SK-N-SH treated with all-trans-retinoic acid at 6 μM for 48 hours (cell line): Measurements from ENCODE around the gene LRRFIP1.

Experiments used
- ATAC-seq: fragments of 200-7000 bp; cut with Tn5 transposase; 3 replicates; pipeline ENCODE4 v1.9.1; 2020; ENCODE audit warnings: mild to moderate bottlenecking, moderate library complexity
- BACH2 ChIP-seq: fragments of 250-450 bp; sonication (Bioruptor Pico); IDR thresholded peaks from 2 replicates; pipeline ENCODE4 v1.9.0; 2021; ENCODE audit warnings: mild to moderate bottlenecking, borderline replicate concordance
- CSDC2 ChIP-seq: fragments of 250-450 bp; sonication (Bioruptor Pico); IDR thresholded peaks from 2 replicates; pipeline ENCODE4 v1.5.0; 2020; ENCODE audit warnings: mild to moderate bottlenecking, moderate library complexity
- ESRRG ChIP-seq: fragments of 250-450 bp; sonication (Bioruptor Pico); IDR thresholded peaks from 2 replicates; pipeline ENCODE4 v1.6.1; 2021; ENCODE audit warnings: mild to moderate bottlenecking
- GLIS3 ChIP-seq: fragments of 250-450 bp; sonication (Bioruptor Pico); IDR thresholded peaks from 2 replicates; pipeline ENCODE4 v1.5.0; 2020; ENCODE audit warnings: mild to moderate bottlenecking, moderate library complexity
- ISL1 ChIP-seq: fragments of 250-450 bp; sonication (Bioruptor Pico); IDR thresholded peaks from 2 replicates; pipeline ENCODE4 v2.1.2; 2022; ENCODE audit warnings: mild to moderate bottlenecking, moderate library complexity
- OSR1 ChIP-seq: fragments of 250-450 bp; sonication (Bioruptor Pico); IDR thresholded peaks from 2 replicates; pipeline ENCODE4 v1.8.0; 2022; ENCODE audit warnings: moderate library complexity, mild to moderate bottlenecking, inconsistent platforms
- PPARA ChIP-seq: fragments of 250-450 bp; sonication (Bioruptor Pico); IDR thresholded peaks from 2 replicates; pipeline ENCODE4 v1.5.0; 2020; ENCODE audit warnings: mild to moderate bottlenecking, borderline replicate concordance
- RARB ChIP-seq: fragments of 250-450 bp; sonication (Bioruptor Pico); IDR thresholded peaks from 2 replicates; pipeline ENCODE4 v1.8.0; 2021; ENCODE audit warnings: mild to moderate bottlenecking, moderate library complexity
- SNAI2 ChIP-seq: fragments of 250-450 bp; sonication (Bioruptor Pico); IDR thresholded peaks from 2 replicates; pipeline ENCODE4 v1.5.0; 2020; ENCODE audit warnings: mild to moderate bottlenecking, moderate library complexity
- TCF4 ChIP-seq: fragments of 250-450 bp; sonication (Bioruptor Pico); IDR thresholded peaks from 2 replicates; pipeline ENCODE4 v1.8.0; 2021; ENCODE audit warnings: mild to moderate bottlenecking, moderate library complexity, borderline replicate concordance
- TOX ChIP-seq: fragments of 250-450 bp; sonication (Bioruptor Pico); IDR thresholded peaks from 2 replicates; pipeline ENCODE4 v1.8.0; 2021; ENCODE audit warnings: mild to moderate bottlenecking, moderate library complexity, borderline replicate concordance
- ZC3H10 ChIP-seq: fragments of 250-450 bp; sonication (Bioruptor Pico); IDR thresholded peaks from 2 replicates; pipeline ENCODE4 v1.5.1; 2021; ENCODE audit warnings: mild to moderate bottlenecking, moderate library complexity
- ZFP3 ChIP-seq: fragments of 250-450 bp; sonication (Bioruptor Pico); IDR thresholded peaks from 2 replicates; pipeline ENCODE4 v1.5.0; 2020; ENCODE audit warnings: mild to moderate bottlenecking, moderate library complexity
- ZFP30 ChIP-seq: fragments of 450-650 bp; formaldehyde crosslinking; IDR thresholded peaks from 2 replicates; pipeline ENCODE4 v1.5.0; 2022; ENCODE audit warnings: mild to moderate bottlenecking, moderate library complexity
- ZNF565 ChIP-seq: fragments of 450-650 bp; formaldehyde crosslinking; conservative IDR thresholded peaks from 2 replicates; pipeline ENCODE4 v1.5.0; 2020; ENCODE audit warnings: low read depth, mild to moderate bottlenecking, moderate library complexity
- ZNF70 ChIP-seq: fragments of 450-650 bp; formaldehyde crosslinking; IDR thresholded peaks from 2 replicates; pipeline ENCODE4 v1.5.0; 2020; ENCODE audit warnings: mild to moderate bottlenecking, moderate library complexity
- ZNF8 ChIP-seq: fragments of 450-650 bp; formaldehyde crosslinking; IDR thresholded peaks from 2 replicates; pipeline ENCODE4 v1.5.0; 2020; ENCODE audit warnings: mild to moderate bottlenecking, moderate library complexity
- TF ChIP-seq, protein P1 (sequence below): fragments of 250-450 bp; sonication (Bioruptor Pico); IDR thresholded peaks from 2 replicates; pipeline ENCODE4 v1.5.0; 2020; ENCODE audit warnings: mild to moderate bottlenecking, moderate library complexity
- TF ChIP-seq, protein P2 (sequence below): fragments of 250-450 bp; sonication (Bioruptor Pico); IDR thresholded peaks from 2 replicates; pipeline ENCODE4 v1.5.1; 2021; ENCODE audit warnings: mild to moderate bottlenecking, moderate library complexity
- TF ChIP-seq, protein P3 (sequence below): fragments of 250-450 bp; sonication (Bioruptor Pico); IDR thresholded peaks from 2 replicates; pipeline ENCODE4 v1.5.1; 2020; ENCODE audit warnings: low read depth, mild to moderate bottlenecking, moderate library complexity
- TF ChIP-seq, protein P4 (sequence below): fragments of 250-450 bp; sonication (Bioruptor Pico); IDR thresholded peaks from 2 replicates; pipeline ENCODE4 v1.8.0; 2020; ENCODE audit warnings: mild to moderate bottlenecking, moderate library complexity, borderline replicate concordance
- TF ChIP-seq, protein P5 (sequence below): fragments of 250-450 bp; sonication (Bioruptor Pico); IDR thresholded peaks from 2 replicates; pipeline ENCODE4 v1.8.0; 2021; ENCODE audit warnings: low read depth, mild to moderate bottlenecking, moderate library complexity, borderline replicate concordance

LRRFIP1 gene

DNA sequence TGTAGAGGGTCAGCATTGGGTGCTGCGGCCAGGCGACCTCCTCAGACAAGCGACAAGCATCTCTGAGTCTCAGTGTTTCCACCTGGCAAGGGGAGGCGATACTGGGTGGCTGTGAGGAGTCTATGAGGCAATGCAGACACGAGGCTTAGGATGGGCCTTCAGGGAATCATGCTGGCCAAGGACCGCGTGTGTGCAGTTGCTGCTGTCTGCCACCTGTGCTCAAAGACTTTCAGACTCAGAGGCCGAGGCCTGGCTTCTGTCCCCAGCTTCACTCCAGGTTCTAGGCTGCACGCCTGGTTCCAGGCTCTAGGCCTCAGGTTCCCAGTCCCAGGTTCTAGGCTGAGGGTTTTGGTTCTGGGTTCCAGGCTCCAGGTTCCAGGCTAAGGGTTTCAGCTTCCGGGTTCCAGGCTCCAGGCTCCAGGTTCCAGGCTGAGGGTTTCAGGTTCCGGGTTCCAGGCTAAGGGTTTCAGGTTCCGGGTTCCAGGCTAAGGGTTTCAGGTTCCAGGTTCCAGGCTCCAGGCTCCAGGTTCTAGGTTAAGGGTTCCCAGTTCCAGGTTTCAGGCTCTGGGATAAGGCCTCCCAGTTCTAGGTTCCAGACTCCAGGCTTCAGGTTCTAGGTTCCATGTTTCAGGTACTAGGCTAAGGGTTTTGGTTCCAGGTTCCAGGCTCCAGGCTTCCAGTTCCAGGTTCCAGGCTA, 14.8 kb downstream of the LRRFIP1 start (continued):
- TF ChIP-seq, protein P1, sequence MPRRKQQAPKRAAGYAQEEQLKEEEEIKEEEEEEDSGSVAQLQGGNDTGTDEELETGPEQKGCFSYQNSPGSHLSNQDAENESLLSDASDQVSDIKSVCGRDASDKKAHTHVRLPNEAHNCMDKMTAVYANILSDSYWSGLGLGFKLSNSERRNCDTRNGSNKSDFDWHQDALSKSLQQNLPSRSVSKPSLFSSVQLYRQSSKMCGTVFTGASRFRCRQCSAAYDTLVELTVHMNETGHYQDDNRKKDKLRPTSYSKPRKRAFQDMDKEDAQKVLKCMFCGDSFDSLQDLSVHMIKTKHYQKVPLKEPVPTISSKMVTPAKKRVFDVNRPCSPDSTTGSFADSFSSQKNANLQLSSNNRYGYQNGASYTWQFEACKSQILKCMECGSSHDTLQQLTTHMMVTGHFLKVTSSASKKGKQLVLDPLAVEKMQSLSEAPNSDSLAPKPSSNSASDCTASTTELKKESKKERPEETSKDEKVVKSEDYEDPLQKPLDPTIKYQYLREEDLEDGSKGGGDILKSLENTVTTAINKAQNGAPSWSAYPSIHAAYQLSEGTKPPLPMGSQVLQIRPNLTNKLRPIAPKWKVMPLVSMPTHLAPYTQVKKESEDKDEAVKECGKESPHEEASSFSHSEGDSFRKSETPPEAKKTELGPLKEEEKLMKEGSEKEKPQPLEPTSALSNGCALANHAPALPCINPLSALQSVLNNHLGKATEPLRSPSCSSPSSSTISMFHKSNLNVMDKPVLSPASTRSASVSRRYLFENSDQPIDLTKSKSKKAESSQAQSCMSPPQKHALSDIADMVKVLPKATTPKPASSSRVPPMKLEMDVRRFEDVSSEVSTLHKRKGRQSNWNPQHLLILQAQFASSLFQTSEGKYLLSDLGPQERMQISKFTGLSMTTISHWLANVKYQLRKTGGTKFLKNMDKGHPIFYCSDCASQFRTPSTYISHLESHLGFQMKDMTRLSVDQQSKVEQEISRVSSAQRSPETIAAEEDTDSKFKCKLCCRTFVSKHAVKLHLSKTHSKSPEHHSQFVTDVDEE (CRISPR knock-in tag), result no peak

DNA sequence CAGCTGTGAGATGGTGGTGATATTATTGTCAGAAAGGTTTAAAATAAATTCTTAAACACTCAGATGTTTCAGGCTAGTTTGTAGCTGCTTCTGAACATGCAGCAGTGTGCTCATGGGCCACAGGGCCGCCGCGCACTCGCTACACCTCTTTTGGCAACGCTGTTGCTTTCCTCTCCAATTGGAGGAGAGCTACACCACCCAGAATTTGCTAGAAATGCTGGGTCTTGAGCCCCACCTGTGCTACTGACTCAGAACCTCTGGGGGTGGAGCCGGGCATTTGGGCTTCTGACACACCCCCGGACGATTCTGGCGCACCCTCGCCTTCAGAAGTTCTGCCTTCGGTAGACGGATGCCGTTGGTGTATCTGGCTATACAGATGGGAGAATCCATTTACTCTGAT, 15.7 kb downstream of the LRRFIP1 start:
- TF ChIP-seq ESRRG (CRISPR knock-in tag), result no peak
- TF ChIP-seq OSR1, result no peak
- TF ChIP-seq GLIS3, result no peak
- TF ChIP-seq, protein P2, sequence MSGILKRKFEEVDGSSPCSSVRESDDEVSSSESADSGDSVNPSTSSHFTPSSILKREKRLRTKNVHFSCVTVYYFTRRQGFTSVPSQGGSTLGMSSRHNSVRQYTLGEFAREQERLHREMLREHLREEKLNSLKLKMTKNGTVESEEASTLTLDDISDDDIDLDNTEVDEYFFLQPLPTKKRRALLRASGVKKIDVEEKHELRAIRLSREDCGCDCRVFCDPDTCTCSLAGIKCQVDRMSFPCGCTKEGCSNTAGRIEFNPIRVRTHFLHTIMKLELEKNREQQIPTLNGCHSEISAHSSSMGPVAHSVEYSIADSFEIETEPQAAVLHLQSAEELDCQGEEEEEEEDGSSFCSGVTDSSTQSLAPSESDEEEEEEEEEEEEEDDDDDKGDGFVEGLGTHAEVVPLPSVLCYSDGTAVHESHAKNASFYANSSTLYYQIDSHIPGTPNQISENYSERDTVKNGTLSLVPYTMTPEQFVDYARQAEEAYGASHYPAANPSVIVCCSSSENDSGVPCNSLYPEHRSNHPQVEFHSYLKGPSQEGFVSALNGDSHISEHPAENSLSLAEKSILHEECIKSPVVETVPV, result no peak
- TF ChIP-seq, protein P3, sequence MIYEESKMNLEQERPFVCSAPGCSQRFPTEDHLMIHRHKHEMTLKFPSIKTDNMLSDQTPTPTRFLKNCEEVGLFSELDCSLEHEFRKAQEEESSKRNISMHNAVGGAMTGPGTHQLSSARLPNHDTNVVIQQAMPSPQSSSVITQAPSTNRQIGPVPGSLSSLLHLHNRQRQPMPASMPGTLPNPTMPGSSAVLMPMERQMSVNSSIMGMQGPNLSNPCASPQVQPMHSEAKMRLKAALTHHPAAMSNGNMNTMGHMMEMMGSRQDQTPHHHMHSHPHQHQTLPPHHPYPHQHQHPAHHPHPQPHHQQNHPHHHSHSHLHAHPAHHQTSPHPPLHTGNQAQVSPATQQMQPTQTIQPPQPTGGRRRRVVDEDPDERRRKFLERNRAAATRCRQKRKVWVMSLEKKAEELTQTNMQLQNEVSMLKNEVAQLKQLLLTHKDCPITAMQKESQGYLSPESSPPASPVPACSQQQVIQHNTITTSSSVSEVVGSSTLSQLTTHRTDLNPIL (CRISPR knock-in tag), result no peak
- no peak for TF ChIP-seq ZNF565
- TF ChIP-seq TOX, result no peak
- no peak for TF ChIP-seq ZC3H10 (CRISPR knock-in tag)
- TF ChIP-seq PPARA (CRISPR knock-in tag), result no peak
- TF ChIP-seq, protein P4, sequence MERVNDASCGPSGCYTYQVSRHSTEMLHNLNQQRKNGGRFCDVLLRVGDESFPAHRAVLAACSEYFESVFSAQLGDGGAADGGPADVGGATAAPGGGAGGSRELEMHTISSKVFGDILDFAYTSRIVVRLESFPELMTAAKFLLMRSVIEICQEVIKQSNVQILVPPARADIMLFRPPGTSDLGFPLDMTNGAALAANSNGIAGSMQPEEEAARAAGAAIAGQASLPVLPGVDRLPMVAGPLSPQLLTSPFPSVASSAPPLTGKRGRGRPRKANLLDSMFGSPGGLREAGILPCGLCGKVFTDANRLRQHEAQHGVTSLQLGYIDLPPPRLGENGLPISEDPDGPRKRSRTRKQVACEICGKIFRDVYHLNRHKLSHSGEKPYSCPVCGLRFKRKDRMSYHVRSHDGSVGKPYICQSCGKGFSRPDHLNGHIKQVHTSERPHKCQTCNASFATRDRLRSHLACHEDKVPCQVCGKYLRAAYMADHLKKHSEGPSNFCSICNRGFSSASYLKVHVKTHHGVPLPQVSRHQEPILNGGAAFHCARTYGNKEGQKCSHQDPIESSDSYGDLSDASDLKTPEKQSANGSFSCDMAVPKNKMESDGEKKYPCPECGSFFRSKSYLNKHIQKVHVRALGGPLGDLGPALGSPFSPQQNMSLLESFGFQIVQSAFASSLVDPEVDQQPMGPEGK (CRISPR knock-in tag), result no peak
- TF ChIP-seq ZNF8 (CRISPR knock-in tag), result no peak
- TF ChIP-seq, protein P1 (CRISPR knock-in tag), result no peak
- TF ChIP-seq RARB (CRISPR knock-in tag), result no peak
- TF ChIP-seq TCF4 (CRISPR knock-in tag), result no peak
- TF ChIP-seq ZNF70 (CRISPR knock-in tag), result no peak
- no peak for TF ChIP-seq SNAI2
- no peak for TF ChIP-seq CSDC2 (CRISPR knock-in tag)
- TF ChIP-seq ISL1 (CRISPR knock-in tag), result no peak
- ATAC-seq, result no peak

DNA sequence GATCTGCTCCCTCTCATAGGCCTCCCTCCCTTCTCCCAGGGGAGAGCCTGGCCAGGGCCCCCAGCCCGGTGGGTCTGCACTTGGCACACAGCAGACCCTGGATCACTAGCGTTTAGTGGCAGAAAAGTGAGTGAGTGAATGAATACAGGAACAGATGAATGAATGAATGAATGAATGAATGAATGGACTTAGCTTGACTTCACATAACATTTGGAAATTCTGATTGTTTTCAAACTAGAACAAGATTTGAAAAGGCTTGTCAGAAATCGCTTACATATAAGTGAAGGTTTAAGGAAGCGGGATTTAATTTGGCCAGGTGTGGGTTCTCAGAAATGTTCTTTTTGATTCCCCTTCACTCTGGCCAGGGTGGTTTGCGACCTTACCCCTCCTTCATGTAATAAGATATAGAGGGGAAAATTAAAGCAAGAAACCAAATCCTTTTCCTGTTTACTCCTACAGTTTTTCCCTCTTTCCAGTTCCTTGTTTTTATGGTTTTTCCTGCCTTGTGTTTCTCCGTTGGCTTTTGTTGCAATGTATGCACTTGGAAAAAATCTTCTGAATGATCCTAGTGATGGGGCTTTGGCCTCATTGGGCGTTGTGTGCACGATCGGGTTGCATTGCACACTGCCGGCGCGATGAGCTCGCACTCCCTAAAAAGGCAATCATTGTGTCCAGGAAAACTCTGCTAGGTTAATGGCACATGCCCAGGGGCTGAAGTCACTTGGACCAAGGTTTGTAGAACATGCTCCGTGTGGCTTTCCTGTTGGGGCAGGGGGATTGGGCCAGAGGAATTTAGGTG, 16.4 kb downstream of the LRRFIP1 start:
- no peak for ATAC-seq
- no peak for TF ChIP-seq ZFP3 (CRISPR knock-in tag)
- TF ChIP-seq, protein P5, sequence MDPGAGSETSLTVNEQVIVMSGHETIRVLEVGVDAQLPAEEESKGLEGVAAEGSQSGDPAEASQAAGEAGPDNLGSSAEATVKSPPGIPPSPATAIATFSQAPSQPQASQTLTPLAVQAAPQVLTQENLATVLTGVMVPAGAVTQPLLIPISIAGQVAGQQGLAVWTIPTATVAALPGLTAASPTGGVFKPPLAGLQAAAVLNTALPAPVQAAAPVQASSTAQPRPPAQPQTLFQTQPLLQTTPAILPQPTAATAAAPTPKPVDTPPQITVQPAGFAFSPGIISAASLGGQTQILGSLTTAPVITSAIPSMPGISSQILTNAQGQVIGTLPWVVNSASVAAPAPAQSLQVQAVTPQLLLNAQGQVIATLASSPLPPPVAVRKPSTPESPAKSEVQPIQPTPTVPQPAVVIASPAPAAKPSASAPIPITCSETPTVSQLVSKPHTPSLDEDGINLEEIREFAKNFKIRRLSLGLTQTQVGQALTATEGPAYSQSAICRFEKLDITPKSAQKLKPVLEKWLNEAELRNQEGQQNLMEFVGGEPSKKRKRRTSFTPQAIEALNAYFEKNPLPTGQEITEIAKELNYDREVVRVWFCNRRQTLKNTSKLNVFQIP (CRISPR knock-in tag), result no peak
- no peak for TF ChIP-seq ZNF565
- no peak for TF ChIP-seq ZNF8 (CRISPR knock-in tag)
- no peak for TF ChIP-seq CSDC2 (CRISPR knock-in tag)
- TF ChIP-seq SNAI2, result no peak
- TF ChIP-seq ESRRG (CRISPR knock-in tag), result no peak
- TF ChIP-seq ISL1 (CRISPR knock-in tag), result no peak
- no peak for TF ChIP-seq BACH2 (CRISPR knock-in tag)
- no peak for TF ChIP-seq ZNF70 (CRISPR knock-in tag)
- TF ChIP-seq, protein P3 (CRISPR knock-in tag), result no peak
- TF ChIP-seq RARB (CRISPR knock-in tag), result no peak
- TF ChIP-seq TCF4 (CRISPR knock-in tag), result no peak
- TF ChIP-seq ZFP30 (CRISPR knock-in tag), result no peak
- TF ChIP-seq GLIS3, result no peak
- no peak for TF ChIP-seq ZC3H10 (CRISPR knock-in tag)
- no peak for TF ChIP-seq OSR1
- no peak for TF ChIP-seq TOX
